Endothelial cell of umbilical vein (primary cell): ENCODE data around the gene PTK6. TPM values are rescaled to one million over a fixed set of nuclear protein-coding genes. Genes with fewer than 3 reads are reported as not detected.

Experiments used
- BruUV-seq: library from RNA; stranded (reverse); fragments of 400-500 nt; replicated peaks from 2 replicates; lab custom pipeline; 2021; lab: Mats Ljungman, UMichigan
- CTCF ChIA-PET: fragments of 300-600, 350-600 bp; sonication (Branson Sonifier 250); formaldehyde crosslinking; loops from one replicate; lab custom pipeline; 2021; ENCODE audit warnings: antibody characterized with exemption, inconsistent platforms; lab: Charles Lee
- POLR2A ChIA-PET: fragments of 300-600, 350-600 bp; sonication (Branson Sonifier 250); formaldehyde crosslinking; loops from one replicate; lab custom pipeline; 2021; ENCODE audit warnings: antibody characterized with exemption, inconsistent platforms; lab: Charles Lee
- DNase-seq: peaks from one replicate; pipeline ENCODE4 v3.0.0-alpha.2; 2011; ENCODE audit warnings: low read depth, low spot score
- FAIRE-seq: peaks from 2 replicates; lab custom pipeline; 2011; peaks lifted over from hg19 to GRCh38; lab: Jason Lieb, UNC
- H2AFZ ChIP-seq: 2 replicates; pipeline ENCODE4 v1.6.0; 2012; ENCODE audit warnings: low read depth, low read length, control low read depth, inconsistent platforms
- H3K27ac ChIP-seq: 2 replicates; pipeline ENCODE4 v1.5.1; 2011; ENCODE audit warnings: low read depth, mild to moderate bottlenecking, control low read depth, low read length, moderate library complexity; ENCODE audit not compliant: insufficient read depth
- H3K27me3 ChIP-seq, 2 experiments: 2 replicates each; pipeline versions ENCODE4 v1.6.0 to v1.6.1; 2011; ENCODE audit warnings: low read length in 2 of 2, mixed read lengths in 1 of 2; ENCODE audit not compliant: control insufficient read depth in 2 of 2, insufficient read depth in 2 of 2
- H3K36me3 ChIP-seq, 2 experiments: 2 replicates in 1 of 2; 3 replicates in 1 of 2; pipeline ENCODE4 v1.5.1; 2011; ENCODE audit warnings: low read length in 2 of 2, mild to moderate bottlenecking in 1 of 2, moderate library complexity in 1 of 2; ENCODE audit not compliant: control insufficient read depth in 2 of 2, insufficient read depth in 2 of 2; ENCODE audit errors: extremely low read depth in 1 of 2
- H3K4me1 ChIP-seq: 3 replicates; pipeline ENCODE4 v1.5.1; 2011; ENCODE audit warnings: mild to moderate bottlenecking, low read length; ENCODE audit not compliant: control insufficient read depth, insufficient read depth; ENCODE audit errors: extremely low read depth
- H3K4me2 ChIP-seq: 2 replicates; pipeline ENCODE4 v1.6.1; 2011; ENCODE audit warnings: low read length, control low read depth, mixed read lengths; ENCODE audit not compliant: insufficient read depth
- H3K4me3 ChIP-seq, 3 experiments: fragments of 200-600 bp in 1 of 3; sonication (generic), shearing (Covaris generic) in 1 of 3; replicated peaks in 1 of 3; 2 replicates each; pipeline ENCODE4 v1.5.1; 2011 to 2016; ENCODE audit warnings: control low read depth in 3 of 3, low read length in 3 of 3, mild to moderate bottlenecking in 2 of 3, inconsistent platforms in 1 of 3, low read depth in 1 of 3, moderate library complexity in 1 of 3; ENCODE audit not compliant: insufficient read depth in 1 of 3
- H3K79me2 ChIP-seq: 2 replicates; pipeline ENCODE4 v1.6.0; 2012; ENCODE audit warnings: low read length, inconsistent platforms; ENCODE audit not compliant: control insufficient read depth, insufficient read depth
- H3K9ac ChIP-seq: replicated peaks from 2 replicates; pipeline ENCODE3; 2011; ENCODE audit warnings: low read length, control low read depth; ENCODE audit not compliant: insufficient read depth; ENCODE audit errors: extremely low read depth
- H3K9me1 ChIP-seq: replicated peaks from 3 replicates; pipeline ENCODE4 v1.6.0; 2011; ENCODE audit warnings: mild to moderate bottlenecking, low read length; ENCODE audit not compliant: control insufficient read depth, insufficient read depth; ENCODE audit errors: extremely low read depth
- H3K9me3 ChIP-seq: replicated peaks from 2 replicates; pipeline ENCODE4 v1.5.1; 2012; ENCODE audit warnings: low read length, inconsistent platforms; ENCODE audit not compliant: control insufficient read depth, insufficient read depth
- H4K20me1 ChIP-seq: replicated peaks from 2 replicates; pipeline ENCODE3; 2011; ENCODE audit warnings: mild to moderate bottlenecking, low read length; ENCODE audit not compliant: control insufficient read depth, insufficient read depth; ENCODE audit errors: extremely low read depth
- EZH2 ChIP-seq: IDR thresholded peaks from 2 replicates; pipeline ENCODE4 v1.6.1; 2012; ENCODE audit warnings: borderline replicate concordance, low read depth, mild to moderate bottlenecking, moderate library complexity, low read length, inconsistent platforms; ENCODE audit not compliant: severe bottlenecking
- FOS ChIP-seq: IDR thresholded peaks from 2 replicates; pipeline ENCODE4 v1.6.1; 2011; ENCODE audit warnings: mild to moderate bottlenecking, low read length, moderate library complexity, borderline replicate concordance; ENCODE audit not compliant: insufficient read depth
- GATA2 ChIP-seq: IDR thresholded peaks from 2 replicates; pipeline ENCODE4 v1.7.0; 2011; ENCODE audit warnings: low read depth, mild to moderate bottlenecking, moderate library complexity, mixed read lengths, low read length; ENCODE audit not compliant: insufficient read length, insufficient read depth
- JUN ChIP-seq: IDR thresholded peaks from 2 replicates; pipeline ENCODE4 v1.6.1; 2011; ENCODE audit warnings: borderline replicate concordance, low read depth; ENCODE audit not compliant: insufficient read length, insufficient read depth
- MYC ChIP-seq: IDR thresholded peaks from one replicate; pipeline ENCODE4 v1.6.1; 2011; ENCODE audit warnings: mild to moderate bottlenecking, low read depth, low read length
- POLR2A ChIP-seq: IDR thresholded peaks from 2 replicates; pipeline ENCODE4 v1.6.1; 2012; ENCODE audit warnings: low read depth, mild to moderate bottlenecking, control low read depth, low read length
- POLR2AphosphoS5 ChIP-seq: IDR thresholded peaks from 2 replicates; pipeline ENCODE4 v1.6.1; 2012; ENCODE audit warnings: low read depth, mild to moderate bottlenecking, control low read depth, low read length, moderate library complexity; ENCODE audit not compliant: insufficient read depth
- dilution Hi-C: fragments of 300-500 bp; cut with MboI; formaldehyde crosslinking; loops from one replicate; pipeline ENCODE4 v1.15.0; 2019; ENCODE audit warnings: low sequenced_read_pairs; ENCODE audit not compliant: extremely low pct_ligation_motif_present
- intact Hi-C: fragments of 100-400 bp; cut with micrococcal nuclease; formaldehyde crosslinking; loops from one replicate; pipeline ENCODE4 v1.10.0; 2022
- polyA plus RNA-seq, 4 experiments: library from polyadenylated mRNA; depleted of rRNA in 3 of 4; stranded (reverse) in 3 of 4; unstranded in 1 of 4; fragments of >200 nt; gene quantifications; 2 replicates each; pipeline versions ENCODE4 v1.2.1 to v1.2.3, GENCODE V29; 2011 to 2012; ENCODE audit warnings: missing spikeins in 1 of 4
- total RNA-seq: library from RNA; stranded (reverse); gene quantifications from 2 replicates; pipeline ENCODE4 v1.2.3, GENCODE V29; 2021
- TF ChIP-seq, protein P1 (sequence below), 2 donors: IDR thresholded peaks; 1 replicate in 1 of 2; 2 replicates in 1 of 2; pipeline ENCODE4 v1.5.1; 2011; ENCODE audit warnings: low read length in 2 of 2, mild to moderate bottlenecking in 2 of 2, moderate library complexity in 2 of 2, control low read depth in 1 of 2, inconsistent platforms in 1 of 2, low read depth in 1 of 2; ENCODE audit not compliant: insufficient read depth in 1 of 2; ENCODE audit errors: extremely low read depth in 1 of 2
- TF ChIP-seq, protein P2 (sequence below): IDR thresholded peaks from 2 replicates; pipeline ENCODE4 v1.6.1; 2011; ENCODE audit not compliant: insufficient read depth, insufficient read length

Gene PTK6
- total and polyA plus RNA-seq, 2 donors (not counting 3 experiments of a cell fraction or from before 2014, with no cell fraction given), result 0.18 TPM; not detected in 1

DNA sequence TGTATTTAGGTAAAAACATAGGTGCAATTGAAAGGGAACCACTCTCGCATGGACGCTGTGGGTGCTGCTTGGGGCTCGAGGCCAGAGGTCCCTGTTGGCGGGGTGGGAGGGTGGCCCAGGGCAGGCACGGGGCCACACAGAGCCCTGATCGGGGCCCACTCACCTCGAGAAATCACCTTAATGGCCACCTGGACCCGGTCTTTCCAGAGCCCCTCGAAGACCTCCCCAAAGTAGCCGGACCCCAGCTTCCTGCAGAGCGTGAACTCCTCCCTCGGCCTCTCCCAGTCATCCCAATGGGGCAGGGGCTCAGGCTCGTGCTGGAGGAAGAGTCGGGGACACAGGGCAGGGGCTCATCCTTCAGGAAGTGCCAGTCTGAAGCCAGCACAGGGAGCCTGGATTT is 3.8 kb downstream of the PTK6 start:
- H3K4me3 ChIP-seq, result no peak overlapping the region
- H4K20me1 ChIP-seq, result no peaks in the 10 kb centered on the region
- no peak overlapping the region for H3K27ac ChIP-seq
- no peaks in the 10 kb centered on the region for H3K9me1 ChIP-seq
- ChIA-PET POLR2A (no interaction called here), CTCF (no interaction called here)
- dilution Hi-C loops (no loop called here), intact Hi-C loops (no loop called here)
- DNase-seq, result no peak
- no peaks in the 10 kb centered on the region for H3K4me1 ChIP-seq
- H3K27me3 ChIP-seq, result no peaks in the 10 kb centered on the region
- TF ChIP-seq GATA2 (no peak), MYC (no peak), FOS (no peak), EZH2 (no peak), JUN (no peak), POLR2A (no peak), POLR2AphosphoS5 (no peak)
- TF ChIP-seq, protein P1, sequence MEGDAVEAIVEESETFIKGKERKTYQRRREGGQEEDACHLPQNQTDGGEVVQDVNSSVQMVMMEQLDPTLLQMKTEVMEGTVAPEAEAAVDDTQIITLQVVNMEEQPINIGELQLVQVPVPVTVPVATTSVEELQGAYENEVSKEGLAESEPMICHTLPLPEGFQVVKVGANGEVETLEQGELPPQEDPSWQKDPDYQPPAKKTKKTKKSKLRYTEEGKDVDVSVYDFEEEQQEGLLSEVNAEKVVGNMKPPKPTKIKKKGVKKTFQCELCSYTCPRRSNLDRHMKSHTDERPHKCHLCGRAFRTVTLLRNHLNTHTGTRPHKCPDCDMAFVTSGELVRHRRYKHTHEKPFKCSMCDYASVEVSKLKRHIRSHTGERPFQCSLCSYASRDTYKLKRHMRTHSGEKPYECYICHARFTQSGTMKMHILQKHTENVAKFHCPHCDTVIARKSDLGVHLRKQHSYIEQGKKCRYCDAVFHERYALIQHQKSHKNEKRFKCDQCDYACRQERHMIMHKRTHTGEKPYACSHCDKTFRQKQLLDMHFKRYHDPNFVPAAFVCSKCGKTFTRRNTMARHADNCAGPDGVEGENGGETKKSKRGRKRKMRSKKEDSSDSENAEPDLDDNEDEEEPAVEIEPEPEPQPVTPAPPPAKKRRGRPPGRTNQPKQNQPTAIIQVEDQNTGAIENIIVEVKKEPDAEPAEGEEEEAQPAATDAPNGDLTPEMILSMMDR (IDR thresholded peaks at IDR 0.05; ENCODE audit: extremely low read depth in 1 of 2, insufficient read depth in 1 of 2, low read depth in 1 of 2, low read length in 2 of 2), result no peak
- TF ChIP-seq, protein P2, sequence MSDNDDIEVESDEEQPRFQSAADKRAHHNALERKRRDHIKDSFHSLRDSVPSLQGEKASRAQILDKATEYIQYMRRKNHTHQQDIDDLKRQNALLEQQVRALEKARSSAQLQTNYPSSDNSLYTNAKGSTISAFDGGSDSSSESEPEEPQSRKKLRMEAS, result no peak
- H3K36me3 ChIP-seq, result no peaks in the 10 kb centered on the region
- no peak overlapping the region for H3K4me2 ChIP-seq
- no peak for FAIRE-seq
- no peak overlapping the region for H3K9ac ChIP-seq
- no TSS peak for BruUV-seq
- no peaks in the 10 kb centered on the region for H3K79me2 ChIP-seq
- no peaks in the 10 kb centered on the region for H3K9me3 ChIP-seq
- no peak overlapping the region for H2AFZ ChIP-seq
